Gastroesophageal sphincter (tissue), 4 donors: ENCODE data around the gene DCC. TPM values are rescaled to one million over a fixed set of nuclear protein-coding genes. Genes with fewer than 3 reads are reported as not detected.

Experiments used
- ATAC-seq: fragments of 150-250 bp; one replicate; pipeline ENCODE4 v1.9.1; 2016; ENCODE audit warnings: mild to moderate bottlenecking, moderate library complexity
- H3K27ac ChIP-seq, 4 donors: fragments of 200-600 bp; sonication (generic) in 3 of 4; 1 replicate in 3 of 4; 2 replicates in 1 of 4; pipeline ENCODE4 v1.5.1; 2016 to 2019
- H3K27me3 ChIP-seq: fragments of 200-600 bp; sonication (generic); one replicate; pipeline ENCODE4 v1.5.1; 2019
- H3K36me3 ChIP-seq, 2 donors: fragments of 200-600 bp; sonication (generic); one replicate each; pipeline ENCODE4 v1.5.1; 2019; ENCODE audit warnings: control low read depth in 1 of 2
- H3K4me1 ChIP-seq, 3 donors: fragments of 200-600 bp; sonication (generic); 1 replicate in 2 of 3; 2 replicates in 1 of 3; pipeline ENCODE4 v1.5.1; 2016 to 2019; ENCODE audit warnings: control low read depth in 2 of 3
- H3K4me3 ChIP-seq, 2 donors: fragments of 200-600 bp; sonication (generic); one replicate each; pipeline ENCODE4 v1.5.1; 2019; ENCODE audit warnings: mild to moderate bottlenecking in 1 of 2, moderate library complexity in 1 of 2
- H3K9me3 ChIP-seq, 3 donors: fragments of 200-600 bp; sonication (generic); one replicate each; pipeline ENCODE4 v1.5.1; 2017 to 2019; ENCODE audit warnings: control low read depth in 2 of 3
- CTCF ChIP-seq, 4 experiments: fragments of 200-600 bp in 2 of 4; fragments of 450-650 bp in 2 of 4; sonication (generic) in 1 of 4; IDR thresholded peaks; one replicate each; pipeline ENCODE4 v1.5.1; 2017 to 2019; ENCODE audit warnings: antibody characterized with exemption in 4 of 4, mild to moderate bottlenecking in 2 of 4, moderate library complexity in 2 of 4
- EP300 ChIP-seq: sonication (generic); formaldehyde crosslinking; IDR thresholded peaks from one replicate; pipeline ENCODE4 v1.6.1; 2017; ENCODE audit warnings: antibody characterized with exemption, mild to moderate bottlenecking
- POLR2A ChIP-seq, 2 donors: fragments of 450-650 bp; IDR thresholded peaks; one replicate each; pipeline ENCODE4 v1.6.1; 2017; ENCODE audit warnings: antibody characterized with exemption in 2 of 2, mild to moderate bottlenecking in 2 of 2, moderate library complexity in 1 of 2
- POLR2AphosphoS5 ChIP-seq: sonication (generic); formaldehyde crosslinking; IDR thresholded peaks from one replicate; pipeline ENCODE4 v1.6.1; 2017; ENCODE audit warnings: antibody characterized with exemption
- WGBS, 2 donors: methylation state at CpG; one replicate each; pipeline ENCODE4 v1.1.5; 2018; ENCODE audit warnings: low coverage in 1 of 2; 5-methylcytosine and 5-hydroxymethylcytosine counted together
- total RNA-seq, 4 donors: library from RNA; depleted of rRNA; stranded (reverse); fragments of >200 nt; gene quantifications; one replicate each; pipeline ENCODE4 v1.1.0, GENCODE V29; 2016

Gene DCC
- total RNA-seq, 4 donors from 2014 or later, result 0.13 to 0.54 (median 0.47) TPM; not detected in 1

- Histone ChIP-seq H3K36me3 (no peaks in the 10 kb centered on the region), H3K4me3 (no peak overlapping the region), H3K4me1 (no peaks in the 10 kb centered on the region), H3K27me3 (no peaks in the 10 kb centered on the region), H3K9me3 (no peaks in the 10 kb centered on the region), H3K27ac (no peak overlapping the region)
- TF ChIP-seq POLR2A (IDR thresholded peaks at IDR 0.05) (no peak), POLR2AphosphoS5 (no peak), CTCF (IDR thresholded peaks at IDR 0.05) (no peak)
- WGBS, 2 donors, result 23 to 32% methylated on average over 2 to 3 of the region's 3 CpGs
- ATAC-seq, result no peak
Measured at GRCh38 chr18:53489266-53489665, 1149.3 kb downstream of the DCC start.

GRCh38 chr18:53490019-53490418 lies 1150.0 kb downstream of the DCC start:
- Histone ChIP-seq H3K27ac (no peak overlapping the region), H3K4me3 (no peak overlapping the region), H3K27me3 (no peaks in the 10 kb centered on the region), H3K36me3 (no peaks in the 10 kb centered on the region), H3K9me3 (no peaks in the 10 kb centered on the region), H3K4me1 (no peaks in the 10 kb centered on the region)
- WGBS, 2 donors, result 42 to 74% methylated on average over 2 of the region's 2 CpGs
- no peak for TF ChIP-seq EP300
- no peak for TF ChIP-seq CTCF (IDR thresholded peaks at IDR 0.05)
- no peak for TF ChIP-seq POLR2AphosphoS5
- TF ChIP-seq POLR2A (IDR thresholded peaks at IDR 0.05), result no peak
- no peak for ATAC-seq

- Histone ChIP-seq H3K27ac (no peak overlapping the region), H3K36me3 (no peaks in the 10 kb centered on the region), H3K9me3 (no peaks in the 10 kb centered on the region), H3K4me1 (no peaks in the 10 kb centered on the region), H3K27me3 (no peaks in the 10 kb centered on the region), H3K4me3 (no peak overlapping the region)
- TF ChIP-seq POLR2AphosphoS5 (no peak), CTCF (IDR thresholded peaks at IDR 0.05) (no peak), POLR2A (IDR thresholded peaks at IDR 0.05) (no peak), EP300 (no peak)
- no peak for ATAC-seq
- WGBS, 2 donors, result 40 to 100% methylated on average over 1 of the region's 3 CpGs
Measured at GRCh38 chr18:53496028-53496427, 1156.0 kb downstream of the DCC start.

GRCh38 chr18:53503914-53504441 lies 1164.0 kb downstream of the DCC start:
- H3K4me1 ChIP-seq, result no peaks in the 10 kb centered on the region
- TF ChIP-seq EP300, result no peak
- no peak for TF ChIP-seq POLR2A (IDR thresholded peaks at IDR 0.05)
- TF ChIP-seq POLR2AphosphoS5, result no peak
- TF ChIP-seq CTCF (IDR thresholded peaks at IDR 0.05), result no peak
- no peak for ATAC-seq
- H3K27me3 ChIP-seq, result no peaks in the 10 kb centered on the region
- WGBS, 2 donors, result 58 to 70% methylated on average over 5 to 7 of the region's 7 CpGs
- H3K27ac ChIP-seq, result no peak overlapping the region
- no peaks in the 10 kb centered on the region for H3K9me3 ChIP-seq
- H3K36me3 ChIP-seq, result no peaks in the 10 kb centered on the region
- no peak overlapping the region for H3K4me3 ChIP-seq

- WGBS, 2 donors, result 43 to 78% methylated on average over 1 to 3 of the region's 3 CpGs
- Histone ChIP-seq H3K27me3 (no peaks in the 10 kb centered on the region), H3K4me1 (no peaks in the 10 kb centered on the region), H3K9me3 (no peaks in the 10 kb centered on the region), H3K27ac (no peak overlapping the region), H3K4me3 (no peak overlapping the region), H3K36me3 (no peaks in the 10 kb centered on the region)
- ATAC-seq, result no peak
- TF ChIP-seq POLR2AphosphoS5 (no peak), CTCF (IDR thresholded peaks at IDR 0.05) (no peak), POLR2A (IDR thresholded peaks at IDR 0.05) (no peak), EP300 (no peak)
Measured at GRCh38 chr18:53508529-53508928, 1168.5 kb downstream of the DCC start.
